GM10847 (cell line): Measurements from ENCODE around the gene FRMD4A.

ENCODE experiments used
- POLR2A ChIP-seq: IDR thresholded peaks from 2 replicates; pipeline ENCODE4 v1.6.1; 2011; ENCODE audit not compliant: insufficient read length; ENCODE audit errors: extremely low read depth

The FRMD4A gene

GRCh38 chr10:13779748-13780147 lies 551.0 kb downstream of the FRMD4A start:
- no peak for TF ChIP-seq POLR2A

- TF ChIP-seq POLR2A = no peak
These were observed 553.8 kb downstream of the FRMD4A start for GRCh38 chr10:13776861-13777311.

GRCh38 chr10:13775786-13776775 lies 554.6 kb downstream of the FRMD4A start:
- no peak for TF ChIP-seq POLR2A

- no peak for TF ChIP-seq POLR2A
These were observed 556.3 kb downstream of the FRMD4A start for GRCh38 chr10:13774303-13774893.

GRCh38 chr10:13773496-13774170 lies 557.1 kb downstream of the FRMD4A start:
- no peak for TF ChIP-seq POLR2A

- TF ChIP-seq POLR2A = no peak
These were observed 557.7 kb downstream of the FRMD4A start for GRCh38 chr10:13773043-13773442.

GRCh38 chr10:13771992-13772391 lies 558.7 kb downstream of the FRMD4A start:
- no peak for TF ChIP-seq POLR2A

- TF ChIP-seq POLR2A = no peak
These were observed 559.8 kb downstream of the FRMD4A start for GRCh38 chr10:13770760-13771493.

GRCh38 chr10:13769946-13770345 lies 560.8 kb downstream of the FRMD4A start:
- TF ChIP-seq POLR2A = no peak

- no peak for TF ChIP-seq POLR2A
These were observed 563.0 kb downstream of the FRMD4A start for GRCh38 chr10:13767676-13768178.

- no peak for TF ChIP-seq POLR2A
These were observed 564.9 kb downstream of the FRMD4A start for GRCh38 chr10:13765641-13766341.

- TF ChIP-seq POLR2A = no peak
These were observed 569.1 kb downstream of the FRMD4A start for GRCh38 chr10:13761490-13762091.

GRCh38 chr10:13759168-13759567 lies 571.6 kb downstream of the FRMD4A start:
- no peak for TF ChIP-seq POLR2A

- no peak for TF ChIP-seq POLR2A
These were observed 572.0 kb downstream of the FRMD4A start for GRCh38 chr10:13758756-13759155.
